Measurements from ENCODE around the gene DDRGK1. TPM values are rescaled to one million over a fixed set of nuclear protein-coding genes. Genes with fewer than 3 reads are reported as not detected.

DDRGK1 gene
- total RNA-seq, 1 experiment from 2014 or later: 37.6 TPM

Other genes starting within 250 kb of the DDRGK1 start
- not detected in 2 replicates for gene GNRH2, start 161.1 kb downstream of the DDRGK1 start, total RNA-seq (2014; rRNA removed; shearing (Covaris generic))
- gene MRPS26, start 158.6 kb downstream of the DDRGK1 start, total RNA-seq (2014; rRNA removed; shearing (Covaris generic)): 84.9 and 122 TPM in 2 replicates
- gene OXT, start 133.1 kb downstream of the DDRGK1 start, total RNA-seq (2014; rRNA removed; shearing (Covaris generic)): not detected in 2 replicates
- gene AVP, start 120.0 kb downstream of the DDRGK1 start, total RNA-seq (2014; rRNA removed; shearing (Covaris generic)): not detected in 2 replicates
- 22.0 and 24.0 TPM in 2 replicates for gene FASTKD5, start 44.8 kb downstream of the DDRGK1 start, total RNA-seq (2014; rRNA removed; shearing (Covaris generic))
- gene UBOX5, start 44.8 kb downstream of the DDRGK1 start, total RNA-seq (2014; rRNA removed; shearing (Covaris generic)): 6.4 and 6.5 TPM in 2 replicates
- gene LZTS3, start 31.1 kb downstream of the DDRGK1 start, total RNA-seq (2014; rRNA removed; shearing (Covaris generic)): 1.4 and 3.4 TPM in 2 replicates
- 112 and 137 TPM in 2 replicates for gene ITPA, start 4.8 kb upstream of the DDRGK1 start, total RNA-seq (2014; rRNA removed; shearing (Covaris generic))
- 0.60 and 0.68 TPM in 2 replicates for gene SLC4A11, start 34.5 kb upstream of the DDRGK1 start, total RNA-seq (2014; rRNA removed; shearing (Covaris generic))
- 11.5 and 12.0 TPM in 2 replicates for gene DNAAF9, start 203.0 kb upstream of the DDRGK1 start, total RNA-seq (2014; rRNA removed; shearing (Covaris generic))